Keratinocyte (primary cell): ENCODE results near the gene PPP2R1A.

Source experiments
- EZH2 ChIP-seq: IDR thresholded peaks from one replicate; pipeline ENCODE4 v1.6.1; 2012; ENCODE audit warnings: inconsistent platforms, mild to moderate bottlenecking, low read length, moderate library complexity
- TF ChIP-seq, protein P1 (sequence below), 3 experiments: IDR thresholded peaks in 1 of 3; conservative IDR thresholded peaks in 1 of 3; optimal IDR thresholded peaks in 1 of 3; 2 replicates in 2 of 3; 3 replicates in 1 of 3; pipeline versions ENCODE3 to v1.5.1; 2011; ENCODE audit warnings: low read length in 3 of 3, mild to moderate bottlenecking in 3 of 3, moderate library complexity in 2 of 3, control low read depth in 1 of 3, inconsistent platforms in 1 of 3; ENCODE audit not compliant: insufficient read depth in 2 of 3; ENCODE audit errors: extremely low read depth in 1 of 3

DNA sequence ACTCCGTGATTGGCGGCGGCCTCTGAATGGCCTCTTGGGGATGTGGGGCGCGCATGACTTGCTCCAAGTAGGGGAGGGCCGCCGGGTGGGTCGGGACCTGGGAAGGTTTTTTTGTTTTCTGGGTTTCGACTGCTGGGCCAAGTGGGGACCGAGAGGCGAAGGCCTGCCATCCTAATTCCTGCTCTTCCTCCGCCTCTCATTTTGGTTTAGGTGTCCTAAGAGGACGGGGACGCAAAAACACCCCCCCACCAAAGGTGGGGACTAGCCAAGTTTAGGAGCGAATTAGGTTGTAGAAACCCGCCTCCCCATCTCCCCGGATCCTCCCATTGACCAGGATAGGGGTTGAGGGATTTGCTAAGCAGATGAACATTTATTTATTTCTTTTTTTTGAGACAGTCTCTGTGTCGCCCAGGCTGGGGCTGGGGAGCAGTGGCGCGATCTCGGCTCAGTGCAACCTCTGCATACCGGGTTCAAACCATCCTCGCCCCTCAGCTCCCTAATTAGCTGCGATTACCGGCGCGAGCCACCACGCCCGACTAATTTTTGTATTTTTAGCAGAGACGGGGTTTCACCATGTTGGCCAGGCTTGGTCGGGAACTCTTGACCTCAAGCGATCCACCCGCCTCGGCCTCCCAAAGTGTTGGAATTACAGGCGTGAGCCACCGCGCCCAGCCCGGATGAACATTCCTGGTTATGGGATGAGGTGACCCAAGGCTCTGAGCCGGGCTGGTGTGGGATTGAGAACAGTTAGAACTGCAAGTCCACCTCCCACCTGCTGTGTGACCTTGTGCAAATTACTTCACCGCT is 838 bp downstream of the PPP2R1A start:
- TF ChIP-seq, protein P1, sequence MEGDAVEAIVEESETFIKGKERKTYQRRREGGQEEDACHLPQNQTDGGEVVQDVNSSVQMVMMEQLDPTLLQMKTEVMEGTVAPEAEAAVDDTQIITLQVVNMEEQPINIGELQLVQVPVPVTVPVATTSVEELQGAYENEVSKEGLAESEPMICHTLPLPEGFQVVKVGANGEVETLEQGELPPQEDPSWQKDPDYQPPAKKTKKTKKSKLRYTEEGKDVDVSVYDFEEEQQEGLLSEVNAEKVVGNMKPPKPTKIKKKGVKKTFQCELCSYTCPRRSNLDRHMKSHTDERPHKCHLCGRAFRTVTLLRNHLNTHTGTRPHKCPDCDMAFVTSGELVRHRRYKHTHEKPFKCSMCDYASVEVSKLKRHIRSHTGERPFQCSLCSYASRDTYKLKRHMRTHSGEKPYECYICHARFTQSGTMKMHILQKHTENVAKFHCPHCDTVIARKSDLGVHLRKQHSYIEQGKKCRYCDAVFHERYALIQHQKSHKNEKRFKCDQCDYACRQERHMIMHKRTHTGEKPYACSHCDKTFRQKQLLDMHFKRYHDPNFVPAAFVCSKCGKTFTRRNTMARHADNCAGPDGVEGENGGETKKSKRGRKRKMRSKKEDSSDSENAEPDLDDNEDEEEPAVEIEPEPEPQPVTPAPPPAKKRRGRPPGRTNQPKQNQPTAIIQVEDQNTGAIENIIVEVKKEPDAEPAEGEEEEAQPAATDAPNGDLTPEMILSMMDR (optimal IDR thresholded peaks at IDR 0.05 in 1 of 3, IDR thresholded peaks at IDR 0.05 in 1 of 3, conservative IDR thresholded peaks at IDR 0.05 in 1 of 3; ENCODE audit: extremely low read depth in 1 of 3, insufficient read depth in 2 of 3, low read length in 3 of 3), result no peak
- TF ChIP-seq EZH2, result no peak
